Activated T-cell treated with anti-CD3 and anti-CD28 coated beads for 24 hours (primary cell): Measurements from ENCODE around the gene GDPD4.

Source experiments
- DNase-seq: peaks from one replicate; pipeline ENCODE4 v3.0.0-alpha.2; 2020; ENCODE audit warnings: low read depth

GDPD4 gene

GRCh38 chr11:77233011-77233410 lies 68.5 kb downstream of the GDPD4 start:
- no peak for DNase-seq

GRCh38 chr11:77232242-77232641 lies 69.2 kb downstream of the GDPD4 start:
- DNase-seq, result no peak

GRCh38 chr11:77231800-77232199 lies 69.7 kb downstream of the GDPD4 start:
- DNase-seq, result no peak

- no peak for DNase-seq
Observed at GRCh38 chr11:77230878-77231605, 70.4 kb downstream of the GDPD4 start.

GRCh38 chr11:77223797-77224196 lies 77.7 kb downstream of the GDPD4 start:
- DNase-seq, result no peak

- no peak for DNase-seq
Observed at GRCh38 chr11:77217156-77217555, 84.3 kb downstream of the GDPD4 start.

- no peak for DNase-seq
Observed at GRCh38 chr11:77215106-77215505, 86.4 kb downstream of the GDPD4 start.

- no peak for DNase-seq
Observed at GRCh38 chr11:77214557-77214956, 86.9 kb downstream of the GDPD4 start.

- no peak for DNase-seq
Observed at GRCh38 chr11:77213589-77214428, 87.7 kb downstream of the GDPD4 start.

- no peak for DNase-seq
Observed at GRCh38 chr11:77213029-77213579, 88.4 kb downstream of the GDPD4 start.

- no peak for DNase-seq
Observed at GRCh38 chr11:77212314-77213007, 89.0 kb downstream of the GDPD4 start.

- no peak for DNase-seq
Observed at GRCh38 chr11:77211594-77212251, 89.8 kb downstream of the GDPD4 start.

GRCh38 chr11:77211040-77211451 lies 90.4 kb downstream of the GDPD4 start:
- DNase-seq, result no peak

- no peak for DNase-seq
Observed at GRCh38 chr11:77209663-77210062, 91.8 kb downstream of the GDPD4 start.

- no peak for DNase-seq
Observed at GRCh38 chr11:77208535-77208934, 93.0 kb downstream of the GDPD4 start.

- DNase-seq, result no peak
Observed at GRCh38 chr11:77207618-77208313, 93.7 kb downstream of the GDPD4 start.

- no peak for DNase-seq
Observed at GRCh38 chr11:77207019-77207485, 94.4 kb downstream of the GDPD4 start.

GRCh38 chr11:77206264-77207018 lies 95.0 kb downstream of the GDPD4 start:
- no peak for DNase-seq

GRCh38 chr11:77205467-77206263 lies 95.8 kb downstream of the GDPD4 start:
- DNase-seq, result no peak
